Spleen (tissue), 7 donors: ENCODE measurements around the gene PRPF4.

Experiments
- POLR2A ChIP-seq, 3 donors: fragments of 450-650 bp; IDR thresholded peaks; one replicate each; pipeline ENCODE4 v1.5.1; 2017; ENCODE audit warnings: antibody characterized with exemption in 3 of 3, mild to moderate bottlenecking in 1 of 3
- TF ChIP-seq, protein P1 (sequence below), 11 experiments: fragments of 200-600 bp in 7 of 11; fragments of 450-650 bp in 4 of 11; sonication (generic) in 4 of 11; IDR thresholded peaks in 8 of 11; conservative IDR thresholded peaks in 3 of 11; 1 replicate in 7 of 11; 2 replicates in 4 of 11; pipeline versions ENCODE4 v1.4.0 to v1.8.0; 2016 to 2021; ENCODE audit warnings: antibody characterized with exemption in 11 of 11, inconsistent platforms in 4 of 11, mild to moderate bottlenecking in 1 of 11
- donor health status: DM: no; HTN: no; CAD: no; lungs with moderate emphysema.
- donor health status: DM: no; HTN: no; CAD: no.
- donor health status: DM: no; HTN: no; CAD: no.

DNA sequence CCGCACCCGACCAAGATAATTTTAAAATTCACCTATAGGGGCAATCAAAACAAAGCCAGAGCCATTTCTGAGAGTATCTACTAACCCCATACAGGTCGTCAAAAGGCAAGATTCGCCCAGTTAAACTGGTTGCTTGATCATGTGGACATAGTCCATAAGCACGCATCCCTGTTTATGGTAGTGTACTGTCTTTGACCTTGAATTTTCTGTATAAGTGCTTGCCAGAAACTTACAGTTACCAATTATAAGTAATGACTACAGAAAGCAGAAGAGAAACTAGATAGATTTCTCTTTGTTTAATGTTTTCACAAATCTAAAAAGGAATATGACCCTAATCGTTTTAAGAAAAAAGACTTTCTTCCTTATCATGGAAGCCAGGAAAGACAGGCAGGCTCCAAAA, 28.5 kb upstream of the PRPF4 start:
- TF ChIP-seq, protein P1, sequence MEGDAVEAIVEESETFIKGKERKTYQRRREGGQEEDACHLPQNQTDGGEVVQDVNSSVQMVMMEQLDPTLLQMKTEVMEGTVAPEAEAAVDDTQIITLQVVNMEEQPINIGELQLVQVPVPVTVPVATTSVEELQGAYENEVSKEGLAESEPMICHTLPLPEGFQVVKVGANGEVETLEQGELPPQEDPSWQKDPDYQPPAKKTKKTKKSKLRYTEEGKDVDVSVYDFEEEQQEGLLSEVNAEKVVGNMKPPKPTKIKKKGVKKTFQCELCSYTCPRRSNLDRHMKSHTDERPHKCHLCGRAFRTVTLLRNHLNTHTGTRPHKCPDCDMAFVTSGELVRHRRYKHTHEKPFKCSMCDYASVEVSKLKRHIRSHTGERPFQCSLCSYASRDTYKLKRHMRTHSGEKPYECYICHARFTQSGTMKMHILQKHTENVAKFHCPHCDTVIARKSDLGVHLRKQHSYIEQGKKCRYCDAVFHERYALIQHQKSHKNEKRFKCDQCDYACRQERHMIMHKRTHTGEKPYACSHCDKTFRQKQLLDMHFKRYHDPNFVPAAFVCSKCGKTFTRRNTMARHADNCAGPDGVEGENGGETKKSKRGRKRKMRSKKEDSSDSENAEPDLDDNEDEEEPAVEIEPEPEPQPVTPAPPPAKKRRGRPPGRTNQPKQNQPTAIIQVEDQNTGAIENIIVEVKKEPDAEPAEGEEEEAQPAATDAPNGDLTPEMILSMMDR (IDR thresholded peaks at IDR 0.05 in 8 of 11, conservative IDR thresholded peaks at IDR 0.05 in 3 of 11) = no peak
- TF ChIP-seq POLR2A (IDR thresholded peaks at IDR 0.05) = no peak
